ENCODE measurements around the gene FIGLA.
A peak's percentile ranks its signal among the peaks of the same experiment; 100 is the strongest.

The FIGLA gene, protein sequence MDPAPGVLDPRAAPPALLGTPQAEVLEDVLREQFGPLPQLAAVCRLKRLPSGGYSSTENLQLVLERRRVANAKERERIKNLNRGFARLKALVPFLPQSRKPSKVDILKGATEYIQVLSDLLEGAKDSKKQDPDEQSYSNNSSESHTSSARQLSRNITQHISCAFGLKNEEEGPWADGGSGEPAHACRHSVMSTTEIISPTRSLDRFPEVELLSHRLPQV

DNA sequence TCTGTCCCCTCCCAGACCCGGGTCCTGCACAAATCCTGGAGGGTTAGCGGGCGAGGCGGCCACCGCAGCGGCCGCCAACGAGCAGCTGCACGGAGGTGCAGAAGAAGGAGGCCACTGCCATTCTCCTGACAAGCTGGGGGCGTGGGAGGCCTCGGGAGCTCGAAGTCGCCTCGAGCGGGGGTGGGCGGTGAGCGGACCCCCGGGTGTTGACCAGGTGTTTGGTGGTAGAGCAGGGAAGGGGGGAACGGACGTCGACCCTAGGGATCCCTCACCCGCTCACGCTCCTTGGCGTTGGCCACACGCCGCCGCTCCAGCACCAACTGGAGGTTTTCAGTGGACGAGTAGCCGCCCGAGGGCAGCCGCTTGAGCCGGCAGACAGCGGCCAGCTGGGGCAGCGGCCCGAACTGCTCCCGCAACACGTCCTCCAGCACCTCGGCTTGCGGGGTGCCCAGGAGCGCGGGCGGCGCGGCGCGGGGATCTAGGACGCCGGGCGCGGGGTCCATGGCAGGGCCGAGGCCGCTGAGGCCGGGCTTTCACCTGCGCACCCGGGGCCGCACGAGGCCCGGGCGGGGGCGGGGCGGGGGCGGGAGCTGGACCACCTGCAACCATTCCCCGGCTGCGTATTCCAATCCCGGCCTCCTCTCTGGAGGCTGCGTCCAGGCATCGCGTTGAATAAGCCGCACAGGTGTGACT lies at the start of gene FIGLA:
TSS of gene FIGLA (minus strand) at position 508 of the 693 bp plus-strand sequence. CDS start at position 503, 5 bp downstream.
- DNase-seq, result peak in 1 of 42 donors; percentile 3
- intact Hi-C loops (cut with DNase I), result loop anchor here (10.0 kb wide), 1 partner anchor 85 kb away; no protein-coding TSS in a partner anchor

DNA sequence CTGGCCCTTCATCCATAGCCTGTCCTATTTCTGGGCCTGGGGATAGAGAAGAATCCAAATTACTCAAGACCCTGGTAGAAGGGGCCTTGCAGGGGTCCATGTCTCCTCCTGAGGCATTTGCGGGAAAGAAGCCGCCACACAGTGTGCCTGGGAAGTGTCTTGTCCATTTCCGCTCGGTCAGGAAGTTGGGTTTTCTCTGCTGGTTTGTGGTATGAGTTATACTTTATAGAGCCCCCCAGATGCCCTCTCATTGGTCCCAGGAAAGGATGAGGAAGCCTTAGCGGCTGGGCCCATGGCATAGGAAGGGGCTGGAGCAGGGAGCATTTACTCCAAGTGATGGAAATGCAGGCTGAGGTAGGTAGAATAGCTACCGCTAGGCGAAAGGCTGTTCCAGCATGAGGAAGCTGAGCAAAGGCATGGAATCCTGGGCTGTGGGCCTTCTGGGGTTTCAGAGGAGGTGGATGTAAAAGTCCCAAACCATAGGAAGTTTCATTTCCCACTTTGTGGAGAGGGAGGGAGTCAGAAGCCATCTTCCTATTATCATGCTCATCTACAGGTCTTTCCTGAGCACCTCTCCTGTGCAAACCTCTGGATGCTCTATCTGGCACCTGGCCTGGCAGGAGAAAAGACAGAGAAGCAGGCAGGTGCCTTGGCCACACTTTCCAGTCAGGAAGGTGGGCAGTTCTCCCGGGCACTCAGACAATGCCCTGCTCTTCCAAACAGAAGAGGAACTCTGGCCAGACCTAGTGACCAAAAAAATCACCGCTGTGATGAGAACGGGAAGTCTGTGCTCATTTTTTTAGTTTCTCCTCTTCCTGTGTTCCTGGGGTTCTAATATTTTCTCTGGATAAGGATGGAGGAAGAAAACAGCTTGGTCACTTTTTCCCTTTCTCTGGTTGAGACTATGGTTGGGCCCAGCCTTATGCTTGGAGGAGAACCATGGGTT lies 47.8 kb upstream of the FIGLA start:
- intact Hi-C loops (cut with DNase I), result no loop called here
- peak in 2 of 42 donors; percentile 22 to 32 for DNase-seq

DNA sequence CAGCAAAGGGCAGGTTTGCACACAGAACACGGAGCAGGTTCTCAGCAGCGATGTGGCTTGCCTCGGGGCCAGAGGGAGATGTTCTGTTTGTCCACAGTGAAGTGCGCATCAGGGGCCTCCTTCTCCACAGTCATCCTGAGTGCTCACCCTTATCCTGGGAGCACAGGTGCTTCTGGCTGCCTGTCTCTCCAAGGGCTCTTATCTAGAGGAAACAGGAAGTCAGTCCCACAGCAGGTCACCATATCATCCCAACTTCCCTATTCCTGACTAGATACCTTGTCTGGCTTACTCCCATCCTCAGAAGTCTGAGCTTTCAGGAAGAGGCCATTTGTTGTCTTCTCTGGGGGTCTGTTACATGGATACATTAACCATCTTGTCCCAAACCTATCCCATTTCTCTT lies 45.2 kb upstream of the FIGLA start, which contains the start of gene CD207:
TSS of gene CD207 (minus strand) at position 174 of the 400 bp plus-strand sequence. CDS start at position 134, 40 bp downstream.
- intact Hi-C loops (cut with DNase I), result no loop called here
- peak in 1 of 42 donors; percentile 9 for DNase-seq

DNA sequence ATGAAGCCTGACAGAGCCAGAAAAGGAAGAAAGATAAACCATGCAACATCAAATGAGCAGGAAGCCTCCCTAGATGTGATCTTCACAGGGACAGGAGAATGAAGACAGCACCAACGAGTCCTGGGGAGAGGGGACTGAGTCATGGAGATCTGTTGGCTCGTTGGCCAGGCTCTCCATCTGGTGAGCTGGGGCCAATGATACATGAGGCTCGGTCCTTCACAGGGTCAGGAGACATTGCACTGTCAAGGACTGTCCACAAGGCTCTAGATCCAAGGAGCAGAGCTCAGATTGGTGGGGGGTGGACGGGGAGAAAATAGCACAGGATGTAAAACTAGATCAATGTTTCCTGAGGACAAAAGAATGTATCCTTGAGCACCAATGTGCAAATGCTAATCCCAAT lies 44.4 kb upstream of the FIGLA start:
- intact Hi-C loops (cut with DNase I), result no loop called here
- peak in 1 of 42 donors; percentile 16 for DNase-seq

DNA sequence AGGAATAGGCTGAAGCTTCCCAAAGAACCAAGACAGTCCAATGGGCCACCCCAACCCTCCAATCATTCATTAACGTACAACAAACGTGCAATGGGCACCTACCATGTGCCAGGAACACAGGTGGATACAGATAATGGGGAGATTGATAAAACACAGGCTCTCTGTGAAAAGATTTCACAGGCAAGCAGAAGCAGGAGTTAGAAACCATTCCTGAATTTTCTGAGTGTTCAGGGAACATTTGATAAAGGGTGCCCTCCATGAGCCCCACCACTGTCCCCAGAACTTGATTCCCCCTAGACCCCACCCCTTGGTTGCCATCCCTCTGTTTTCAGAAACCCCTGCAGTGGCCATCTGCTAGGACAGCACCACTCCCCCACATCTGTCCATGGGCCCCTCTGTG lies 43.7 kb upstream of the FIGLA start:
- peak in 2 of 42 donors; percentile 3 to 14 for DNase-seq
- intact Hi-C loops (cut with DNase I), result no loop called here

DNA sequence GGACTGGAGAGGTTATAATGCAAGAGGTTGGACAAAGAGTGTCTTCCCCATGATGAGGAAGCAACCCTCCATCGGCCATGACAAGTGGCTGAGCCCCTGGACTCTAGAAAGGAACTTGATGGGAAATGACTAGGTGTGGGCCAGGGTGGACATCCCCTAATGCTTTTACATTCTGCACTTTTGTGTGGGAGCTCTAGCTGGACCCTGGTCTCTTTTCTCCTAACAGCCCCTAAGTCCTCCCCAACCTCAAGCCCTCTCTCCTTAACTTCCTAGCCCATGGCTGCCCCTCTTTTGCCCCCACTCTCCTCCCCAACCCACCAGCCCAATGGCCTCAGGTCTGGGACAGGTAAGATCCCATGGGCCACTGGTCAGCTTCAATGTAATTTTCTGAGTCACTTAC lies 42.8 kb upstream of the FIGLA start:
- DNase-seq, result peak in 1 of 42 donors; percentile 31
- intact Hi-C loops (cut with DNase I), result no loop called here

DNA sequence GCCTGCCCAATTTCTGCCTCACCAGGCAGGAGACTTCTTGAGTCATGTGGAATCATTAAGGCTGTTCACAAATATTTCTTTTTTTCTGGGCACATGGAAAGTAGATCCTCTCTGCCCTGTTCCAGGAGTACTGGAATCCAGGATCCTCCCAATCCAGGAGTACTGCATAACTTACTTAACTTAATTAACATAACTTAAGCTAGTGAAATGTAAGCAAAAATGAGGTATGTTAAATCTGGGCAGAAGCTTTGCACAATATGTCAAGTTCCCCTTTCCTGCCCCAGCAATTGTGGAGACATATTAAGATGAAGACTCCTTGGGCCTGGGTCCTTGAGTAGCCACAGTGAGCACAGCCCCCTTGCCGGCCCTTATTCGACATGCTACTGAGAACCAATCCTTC lies 41.9 kb upstream of the FIGLA start:
- intact Hi-C loops (cut with DNase I), result no loop called here
- DNase-seq, result peak in 1 of 42 donors; percentile 7

DNA sequence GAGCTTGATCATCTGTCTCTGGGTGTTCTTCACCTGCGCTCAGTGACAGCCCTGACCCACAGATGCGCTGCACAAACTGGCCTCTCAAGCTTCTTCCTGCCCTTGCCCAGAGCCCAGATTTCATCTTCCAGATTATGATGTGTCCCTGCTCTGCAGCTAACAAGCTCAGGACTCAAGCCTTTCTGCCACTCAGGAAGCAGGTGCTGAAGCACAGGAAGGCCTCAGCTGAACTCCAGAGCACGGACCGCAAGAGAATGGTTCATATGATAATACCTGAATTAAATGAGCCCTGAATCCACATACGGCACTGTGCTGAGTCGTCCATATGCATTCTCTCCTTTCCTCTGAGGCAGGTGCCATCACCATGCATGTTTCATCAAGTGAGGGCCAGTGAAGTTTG lies 41.4 kb upstream of the FIGLA start:
- DNase-seq, result peak in 1 of 42 donors; percentile 28
- intact Hi-C loops (cut with DNase I), result no loop called here

DNA sequence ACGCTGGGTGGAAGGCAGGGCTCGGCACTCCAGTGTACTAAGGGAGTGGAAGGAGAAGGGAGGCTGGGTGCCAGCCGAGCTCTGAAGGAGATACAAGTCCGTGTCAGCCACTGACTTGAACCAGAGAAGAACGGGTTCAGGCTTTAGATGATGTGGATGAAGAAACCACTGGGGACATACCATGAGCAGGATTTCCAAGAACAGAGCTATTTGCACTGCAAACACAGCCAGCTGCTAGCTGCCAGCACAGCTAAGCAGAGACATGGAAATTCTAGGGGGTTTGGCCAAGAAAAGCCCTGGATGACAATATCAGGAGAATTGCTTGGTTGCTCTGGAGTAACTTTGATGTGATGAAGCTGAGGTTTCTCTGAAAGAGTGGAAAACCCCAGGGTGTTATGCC lies 39.9 kb upstream of the FIGLA start:
- intact Hi-C loops (cut with DNase I), result no loop called here
- no peak for DNase-seq

DNA sequence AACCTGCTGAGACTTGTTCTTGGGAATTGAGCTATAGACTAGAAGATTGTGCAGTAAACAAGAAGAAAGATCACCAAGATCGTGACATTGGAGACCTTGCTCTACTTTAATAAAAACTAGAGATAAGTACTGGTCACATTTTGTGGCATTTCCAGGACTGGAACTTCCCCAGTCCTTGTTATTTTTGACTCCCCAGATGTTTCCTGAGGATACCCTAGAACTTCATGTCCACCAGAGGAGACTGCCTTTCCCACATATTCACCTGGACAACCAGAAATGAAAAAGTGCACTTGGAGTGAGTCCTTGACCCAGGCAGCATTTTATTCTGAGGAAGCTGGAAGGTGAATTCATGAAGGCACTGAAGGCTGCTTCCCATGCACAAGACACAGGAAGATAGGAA lies 39.5 kb upstream of the FIGLA start:
- intact Hi-C loops (cut with DNase I), result no loop called here
- DNase-seq, result no peak

DNA sequence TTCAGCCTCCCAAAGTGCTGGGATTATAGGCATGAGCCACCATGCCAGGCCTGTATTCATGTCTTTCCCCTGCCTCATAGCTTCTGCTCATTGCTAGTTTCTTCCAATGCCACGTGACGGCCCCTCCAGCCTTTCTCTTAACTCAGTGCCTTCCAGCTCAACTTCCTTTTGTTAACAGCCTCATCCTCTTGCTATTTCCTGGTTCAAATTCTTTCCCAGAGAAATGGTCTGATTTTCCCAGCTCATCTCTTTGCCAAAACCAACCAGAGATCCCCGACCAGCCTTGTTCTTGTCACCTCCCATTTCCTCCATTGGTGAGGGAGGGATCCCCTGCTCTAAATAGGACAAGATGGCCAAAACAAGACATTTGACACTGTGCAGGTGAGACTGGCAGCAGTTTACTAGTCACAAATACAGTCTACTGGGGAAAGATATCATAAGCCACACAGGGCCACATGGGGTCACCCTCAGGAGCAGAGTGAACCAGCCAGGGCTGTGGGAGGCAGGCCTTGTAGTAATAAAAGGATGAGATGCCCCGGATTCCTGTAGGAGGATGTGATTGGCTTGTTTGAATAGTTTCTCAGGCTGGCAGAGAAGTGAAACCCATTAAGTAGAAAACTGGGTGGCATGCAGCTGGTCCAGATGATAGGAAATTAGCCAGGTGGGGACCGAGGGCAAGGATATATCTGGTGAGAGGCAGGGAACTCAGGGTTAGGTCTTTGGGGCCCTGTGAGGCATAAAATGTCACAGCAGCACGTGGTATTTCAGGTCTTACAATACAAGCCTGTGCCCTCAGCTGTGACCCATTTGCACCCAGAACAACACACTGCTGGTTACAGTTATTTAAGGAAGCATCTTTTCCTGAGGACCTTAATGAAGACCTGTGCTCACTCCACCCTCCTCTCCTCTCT lies 38.7 kb upstream of the FIGLA start:
- no peak for DNase-seq
- intact Hi-C loops (cut with DNase I), result no loop called here

DNA sequence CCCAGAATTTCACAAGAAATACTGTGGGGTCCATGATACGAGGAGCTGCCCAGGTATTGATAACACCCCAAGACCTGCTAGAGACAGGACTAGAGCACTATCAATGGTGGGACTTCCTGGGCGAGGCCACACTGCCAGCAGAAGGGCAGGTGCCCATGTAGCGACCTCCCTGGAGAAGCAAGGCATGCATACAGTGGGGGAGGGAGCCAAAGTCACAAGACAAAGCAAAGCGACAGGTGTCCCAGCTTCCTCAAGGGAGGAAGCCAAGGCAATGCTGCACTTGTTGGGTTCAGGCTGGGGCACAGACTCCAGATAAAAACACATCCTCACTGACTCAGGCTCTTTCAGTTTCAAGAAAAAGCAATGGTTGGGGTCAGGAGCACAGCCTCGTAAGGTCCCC lies 37.7 kb upstream of the FIGLA start:
- no peak for DNase-seq
- intact Hi-C loops (cut with DNase I), result no loop called here

DNA sequence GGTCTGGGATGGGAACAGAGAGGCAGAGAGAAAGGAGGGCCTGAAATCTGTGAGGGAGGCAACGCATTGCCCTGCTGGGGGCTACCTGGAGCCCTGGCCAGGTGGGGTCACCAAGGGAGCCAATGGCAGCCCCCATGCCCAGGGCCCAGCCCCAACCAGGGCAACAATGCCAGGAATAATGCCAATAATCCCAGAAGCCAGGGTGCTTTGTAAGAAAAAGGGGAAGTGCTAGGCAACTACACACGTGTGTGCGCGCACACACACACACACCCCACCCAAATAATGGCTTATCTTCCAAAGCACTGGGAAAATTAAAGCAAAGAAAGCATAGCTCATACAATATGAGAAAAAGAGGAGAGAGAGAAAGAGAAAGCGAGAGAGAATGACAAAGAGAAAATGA lies 36.9 kb upstream of the FIGLA start:
- intact Hi-C loops (cut with DNase I), result no loop called here
- DNase-seq, result no peak

DNA sequence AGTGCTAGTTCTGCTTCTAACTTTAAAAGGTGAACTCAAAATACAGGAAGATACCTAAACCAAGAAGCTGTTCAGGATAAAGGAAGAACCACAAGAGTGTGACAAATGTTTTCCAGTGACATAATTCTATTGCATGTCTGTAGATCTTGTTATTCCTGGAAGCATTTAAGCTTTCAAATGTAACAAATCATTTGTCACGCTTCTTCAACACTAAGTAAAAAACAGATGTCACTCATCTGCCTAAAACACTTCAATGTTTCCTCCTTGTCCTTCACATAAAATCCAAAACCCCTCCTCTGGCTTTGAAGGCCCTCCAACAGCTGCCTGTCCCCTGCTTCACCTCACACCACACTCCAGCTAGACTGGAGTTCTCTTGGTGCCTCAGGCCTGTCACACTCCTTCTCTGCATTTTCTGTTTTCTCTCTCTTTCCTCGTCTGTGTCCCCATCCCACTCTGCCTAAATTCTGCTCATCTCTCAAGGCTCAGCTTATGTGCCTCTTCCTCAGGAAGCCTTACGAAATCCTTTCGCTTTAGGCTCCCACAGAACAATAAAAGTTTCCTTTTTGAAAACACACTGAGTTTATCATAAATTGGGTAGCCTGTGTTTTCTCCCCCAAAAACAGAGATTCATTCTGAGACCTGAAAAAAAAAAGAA lies 36.4 kb upstream of the FIGLA start:
- intact Hi-C loops (cut with DNase I), result no loop called here

DNA sequence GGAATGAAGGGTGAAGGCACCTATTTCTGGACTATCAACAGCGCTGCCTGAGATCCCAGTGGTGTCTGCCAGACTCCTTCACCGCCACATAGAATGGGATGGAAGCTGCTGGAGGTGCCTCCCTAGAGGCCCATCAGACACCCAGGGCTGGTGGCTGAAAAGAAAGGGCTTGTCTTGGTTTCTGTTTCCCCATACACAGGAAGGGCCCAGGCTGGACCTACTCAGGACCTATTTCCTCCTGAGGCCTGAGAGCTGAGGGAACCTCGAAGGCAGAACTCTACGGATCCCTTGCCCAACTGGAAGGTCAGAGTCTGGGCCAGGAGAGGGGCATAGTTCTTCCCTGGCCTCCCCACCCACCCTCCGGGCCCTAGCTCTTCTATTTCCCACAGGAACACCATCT lies 32.8 kb upstream of the FIGLA start:
- DNase-seq, result no peak
- intact Hi-C loops (cut with DNase I), result no loop called here

More for the DNA sequence above, 36.4 kb upstream of the FIGLA start:
- no peak for DNase-seq

DNA sequence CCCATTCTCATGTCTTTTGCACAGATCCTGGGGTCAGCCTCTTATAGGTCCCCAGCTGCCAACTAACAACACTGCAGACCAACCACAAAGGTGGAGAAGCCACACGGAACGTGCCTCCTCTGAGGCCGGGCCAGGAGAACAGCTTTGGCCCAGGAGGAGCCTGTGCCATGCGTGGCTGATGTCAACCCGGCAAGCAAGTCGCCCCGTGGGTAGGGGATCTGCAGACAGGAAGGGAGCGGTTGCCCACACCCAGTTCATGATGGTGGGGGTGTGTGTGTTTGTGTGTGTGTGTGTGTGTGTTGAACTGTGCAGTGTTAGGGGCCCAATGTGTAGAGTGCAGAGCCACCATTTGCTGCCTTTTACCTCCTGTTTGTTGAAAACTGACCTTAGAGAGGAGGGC lies 32.4 kb upstream of the FIGLA start:
- DNase-seq, result peak in 1 of 42 donors; percentile 9
- intact Hi-C loops (cut with DNase I), result no loop called here

DNA sequence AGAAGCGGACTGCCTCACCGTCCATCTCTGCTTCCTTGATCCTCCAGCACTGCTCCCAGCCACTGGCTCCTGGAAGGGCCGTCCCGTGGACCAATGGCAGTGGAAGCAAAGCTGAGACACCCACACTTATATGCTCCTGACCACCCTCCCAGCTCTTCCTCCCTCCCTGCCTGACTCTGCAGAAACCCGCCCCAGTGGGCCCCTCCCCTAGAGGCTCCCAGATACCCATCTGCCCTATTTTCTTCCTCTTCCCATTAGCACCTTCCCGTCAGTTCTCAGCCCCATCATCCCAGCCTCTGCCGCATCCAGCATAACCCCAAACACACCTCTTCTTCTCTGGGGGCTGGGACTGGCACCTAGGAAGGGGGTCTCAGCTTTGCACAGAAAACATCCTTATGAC lies 30.1 kb upstream of the FIGLA start, which contains the start of gene CLEC4F:
TSS of gene CLEC4F (minus strand) at position 101 of the 400 bp plus-strand sequence. CDS start at position 25, 76 bp downstream.
- no peak for DNase-seq
- intact Hi-C loops (cut with DNase I), result no loop called here

All from head of caudate nucleus (tissue), 42 donors.